ENCODE data around the gene GRID1. TPM values are rescaled to one million over a fixed set of nuclear protein-coding genes. Genes with fewer than 3 reads are reported as not detected.
A peak's percentile ranks its signal among the peaks of the same experiment; 100 is the strongest.

The GRID1 gene
- total and polyA plus RNA-seq, 9 of the 15 experiments (the other 6 are each of a cell fraction or from before 2014, with no cell fraction given), result 0.01 to 7.2 (median 1.2) TPM

GRCh38 chr10:86367152-86367951 lies 757 bp upstream of the GRID1 start:
- in situ Hi-C loops (cut with MboI) (no loop called here), intact Hi-C loops (cut with micrococcal nuclease) (no loop called here)
- WGBS (ENCODE audit: insufficient coverage, low coverage, missing lambda C conversion rate), result 14% methylated on average over 27 of the region's 62 CpGs
- no TSS peak for BruUV-seq (replicated peaks)
- Histone ChIP-seq H3K4me2 (ENCODE audit: insufficient read depth, low read length) (no peak overlapping the region), H4K20me1 (replicated peaks; ENCODE audit: control insufficient read depth, insufficient read depth, low read length) (no peaks in the 10 kb centered on the region), H3K36me3 (ENCODE audit: control insufficient read depth, insufficient read depth, low read length) (no peaks in the 10 kb centered on the region), H3K27ac (ENCODE audit: extremely low read depth, low read depth, low read length) (no peak overlapping the region), H2AFZ (ENCODE audit: low read depth, low read length) (no peak overlapping the region), H3K4me3 (no peak overlapping the region), H3K4me1 (replicated peaks in 1 of 2; ENCODE audit: control insufficient read depth in 2 of 2, insufficient read depth in 2 of 2, low read length in 2 of 2) (peaks cover 0 to 23% of the 10 kb centered on the region in 2 experiments; a peak in 2 of 5 replicates), H3K9me1 (ENCODE audit: control insufficient read depth, insufficient read depth, low read length) (no peaks in the 10 kb centered on the region), H3K9me3 (replicated peaks; ENCODE audit: control insufficient read depth, insufficient read depth, low read depth, low read length) (no peaks in the 10 kb centered on the region), H3K9ac (ENCODE audit: insufficient read depth in 1 of 2, low read depth in 2 of 2, low read length in 2 of 2) (no peak overlapping the region), H3K79me2 (ENCODE audit: control insufficient read depth, insufficient read depth, low read length) (no peaks in the 10 kb centered on the region), H3K27me3 (ENCODE audit: control insufficient read depth in 2 of 2, insufficient read depth in 2 of 2, low read length in 2 of 2) (peaks cover 4 to 41% of the 10 kb centered on the region in 2 experiments; a peak in 3 of 5 replicates)
- FAIRE-seq (no peak), DNase-seq (ENCODE audit: extremely low read depth in 1 of 4, low spot score in 3 of 4) (no peak), ATAC-seq (no peak)
- TF ChIP-seq TEAD1 (CRISPR knock-in tag; IDR thresholded peaks at IDR 0.05), result no peak
- ChIA-PET CTCF (ENCODE audit: low intra/inter-chr PET ratio) (no interaction called here), POLR2A (interaction anchor here (0.5 kb wide), 1 partner anchor 1904 kb away, joined by 3 read pairs; no protein-coding TSS in a partner anchor)

- Histone ChIP-seq H3K27ac (ENCODE audit: extremely low read depth, low read depth, low read length) (no peak overlapping the region), H3K4me3 (no peak overlapping the region), H3K9ac (ENCODE audit: insufficient read depth in 1 of 2, low read depth in 2 of 2, low read length in 2 of 2) (no peak overlapping the region), H3K9me1 (ENCODE audit: control insufficient read depth, insufficient read depth, low read length) (no peaks in the 10 kb centered on the region), H3K27me3 (ENCODE audit: control insufficient read depth in 2 of 2, insufficient read depth in 2 of 2, low read length in 2 of 2) (peaks cover 4 to 41% of the 10 kb centered on the region in 2 experiments; a peak in 3 of 5 replicates), H3K4me2 (ENCODE audit: insufficient read depth, low read length) (no peak overlapping the region), H4K20me1 (replicated peaks; ENCODE audit: control insufficient read depth, insufficient read depth, low read length) (no peaks in the 10 kb centered on the region), H3K79me2 (ENCODE audit: control insufficient read depth, insufficient read depth, low read length) (no peaks in the 10 kb centered on the region), H3K36me3 (ENCODE audit: control insufficient read depth, insufficient read depth, low read length) (no peaks in the 10 kb centered on the region), H2AFZ (ENCODE audit: low read depth, low read length) (no peak overlapping the region), H3K9me3 (replicated peaks; ENCODE audit: control insufficient read depth, insufficient read depth, low read depth, low read length) (no peaks in the 10 kb centered on the region), H3K4me1 (replicated peaks in 1 of 2; ENCODE audit: control insufficient read depth in 2 of 2, insufficient read depth in 2 of 2, low read length in 2 of 2) (peaks cover 0 to 23% of the 10 kb centered on the region in 2 experiments; a peak in 2 of 5 replicates)
- intact Hi-C loops (cut with micrococcal nuclease), result no loop called here
- DNase-seq (ENCODE audit: extremely low read depth in 1 of 4, low spot score in 3 of 4) (no peak), FAIRE-seq (no peak), ATAC-seq (peak; percentile 33; the same call in 1 of the 3 replicates)
- ChIA-PET CTCF (ENCODE audit: low intra/inter-chr PET ratio) (no interaction called here), POLR2A (no interaction called here)
- in situ Hi-C loops (cut with MboI), result no loop called here
- WGBS (ENCODE audit: insufficient coverage, low coverage, missing lambda C conversion rate), result 5% methylated on average over 8 of the region's 38 CpGs
- BruUV-seq (replicated peaks), result no TSS peak
- TF ChIP-seq E2F6 (IDR thresholded peaks at IDR 0.05; ENCODE audit: borderline replicate concordance in 1 of 2, extremely low read depth in 1 of 2, insufficient read depth in 1 of 2, insufficient read length in 1 of 2, low read depth in 1 of 2, low read length in 1 of 2, poor library complexity in 1 of 2, severe bottlenecking in 1 of 2) (peak in 1 of 2 experiments; percentile 50), NFATC3 (IDR thresholded peaks at IDR 0.05) (no peak), ZNF316 (IDR thresholded peaks at IDR 0.05) (no peak)
Measured at GRCh38 chr10:86366902-86367151, 232 bp upstream of the GRID1 start.
